Thoracic aorta (tissue), 2 donors: ENCODE results near the gene FEZF2. TPM values are rescaled to one million over a fixed set of nuclear protein-coding genes. Genes with fewer than 3 reads are reported as not detected.

Experiments
- ATAC-seq: fragments of 150-250 bp; one replicate; pipeline ENCODE4 v1.8.0; 2017; ENCODE audit warnings: low read depth; ENCODE audit not compliant: insufficient number of reproducible peaks, low FRiP score
- DNase-seq: peaks from one replicate; pipeline ENCODE4 v3.0.0-alpha.2; 2020; ENCODE audit warnings: low spot score
- H3K27ac ChIP-seq, 2 donors: fragments of 200-600 bp; sonication (generic); 1 replicate in 1 of 2; 2 replicates in 1 of 2; pipeline ENCODE4 v1.5.1; 2016; ENCODE audit warnings: mild to moderate bottlenecking in 2 of 2, moderate library complexity in 2 of 2
- H3K27me3 ChIP-seq: fragments of 200-600 bp; sonication (generic); replicated peaks from 2 replicates; pipeline ENCODE4 v1.6.0; 2016; ENCODE audit warnings: mild to moderate bottlenecking; ENCODE audit not compliant: insufficient read depth
- H3K36me3 ChIP-seq: fragments of 200-600 bp; sonication (generic); one replicate; pipeline ENCODE4 v1.5.1; 2016
- H3K4me1 ChIP-seq, 2 donors: fragments of 200-600 bp; sonication (generic); 1 replicate in 1 of 2; 2 replicates in 1 of 2; pipeline versions ENCODE4 v1.5.1 to v1.6.0; 2016; ENCODE audit warnings: low read depth in 2 of 2, mild to moderate bottlenecking in 1 of 2; ENCODE audit not compliant: control insufficient read depth in 1 of 2
- H3K4me3 ChIP-seq: fragments of 200-600 bp; sonication (generic); 2 replicates; pipeline ENCODE4 v1.5.1; 2016; ENCODE audit warnings: mild to moderate bottlenecking
- H3K9me3 ChIP-seq: fragments of 200-600 bp; sonication (generic); 2 replicates; pipeline ENCODE4 v1.5.1; 2016
- CTCF ChIP-seq: fragments of 200-600 bp; sonication (generic); IDR thresholded peaks from one replicate; pipeline ENCODE4 v1.5.1; 2019; ENCODE audit warnings: antibody characterized with exemption
- total RNA-seq, 2 donors: library from RNA; depleted of rRNA; stranded (reverse); fragments of >200 nt; gene quantifications; one replicate each; pipeline versions ENCODE4 v1.1.0 to v1.2.3, GENCODE V29; 2016

Gene FEZF2
- total RNA-seq, 2 donors from 2014 or later, result not detected

GRCh38 chr3:62413687-62414086 is 40.3 kb upstream of the FEZF2 start:
- Histone ChIP-seq H3K4me1 (no peaks in the 10 kb centered on the region), H3K9me3 (no peaks in the 10 kb centered on the region), H3K36me3 (no peaks in the 10 kb centered on the region), H3K4me3 (no peak overlapping the region), H3K27me3 (no peaks in the 10 kb centered on the region), H3K27ac (no peak overlapping the region)
- no peak for TF ChIP-seq CTCF
- no peak for ATAC-seq
- no peak for DNase-seq

- Histone ChIP-seq H3K27me3 (no peaks in the 10 kb centered on the region), H3K27ac (no peak overlapping the region), H3K36me3 (no peaks in the 10 kb centered on the region), H3K4me1 (no peaks in the 10 kb centered on the region), H3K9me3 (no peaks in the 10 kb centered on the region), H3K4me3 (no peak overlapping the region)
- no peak for TF ChIP-seq CTCF
- no peak for ATAC-seq
- no peak for DNase-seq
These were observed 33.6 kb upstream of the FEZF2 start for GRCh38 chr3:62406945-62407344.

- DNase-seq, result no peak
- no peaks in the 10 kb centered on the region for H3K27me3 ChIP-seq
- no peaks in the 10 kb centered on the region for H3K4me1 ChIP-seq
- no peak overlapping the region for H3K4me3 ChIP-seq
- no peak overlapping the region for H3K27ac ChIP-seq
- ATAC-seq, result no peak
- TF ChIP-seq CTCF, result no peak
- H3K9me3 ChIP-seq, result no peaks in the 10 kb centered on the region
- no peaks in the 10 kb centered on the region for H3K36me3 ChIP-seq
These were observed 32.2 kb upstream of the FEZF2 start for GRCh38 chr3:62405566-62405965.

GRCh38 chr3:62405135-62405534 is 31.8 kb upstream of the FEZF2 start:
- no peak for TF ChIP-seq CTCF
- H3K27me3 ChIP-seq, result no peaks in the 10 kb centered on the region
- DNase-seq (no peak), ATAC-seq (no peak)
- H3K4me1 ChIP-seq, result no peaks in the 10 kb centered on the region
- no peaks in the 10 kb centered on the region for H3K9me3 ChIP-seq
- H3K4me3 ChIP-seq, result no peak overlapping the region
- H3K27ac ChIP-seq, result no peak overlapping the region
- H3K36me3 ChIP-seq, result no peaks in the 10 kb centered on the region

- no peak for ATAC-seq
- Histone ChIP-seq H3K4me1 (no peaks in the 10 kb centered on the region), H3K4me3 (no peak overlapping the region), H3K27ac (no peak overlapping the region), H3K9me3 (no peaks in the 10 kb centered on the region), H3K27me3 (no peaks in the 10 kb centered on the region), H3K36me3 (no peaks in the 10 kb centered on the region)
- TF ChIP-seq CTCF, result no peak
- no peak for DNase-seq
These were observed 31.0 kb upstream of the FEZF2 start for GRCh38 chr3:62404321-62404720.
